Smooth muscle cell of the brain vasculature (primary cell): ENCODE measurements around the gene PAX8.

Experiments
- DNase-seq: peaks from one replicate; pipeline ENCODE4 v3.0.0-alpha.2; 2012; ENCODE audit warnings: low read depth, low spot score

PAX8 gene

DNA sequence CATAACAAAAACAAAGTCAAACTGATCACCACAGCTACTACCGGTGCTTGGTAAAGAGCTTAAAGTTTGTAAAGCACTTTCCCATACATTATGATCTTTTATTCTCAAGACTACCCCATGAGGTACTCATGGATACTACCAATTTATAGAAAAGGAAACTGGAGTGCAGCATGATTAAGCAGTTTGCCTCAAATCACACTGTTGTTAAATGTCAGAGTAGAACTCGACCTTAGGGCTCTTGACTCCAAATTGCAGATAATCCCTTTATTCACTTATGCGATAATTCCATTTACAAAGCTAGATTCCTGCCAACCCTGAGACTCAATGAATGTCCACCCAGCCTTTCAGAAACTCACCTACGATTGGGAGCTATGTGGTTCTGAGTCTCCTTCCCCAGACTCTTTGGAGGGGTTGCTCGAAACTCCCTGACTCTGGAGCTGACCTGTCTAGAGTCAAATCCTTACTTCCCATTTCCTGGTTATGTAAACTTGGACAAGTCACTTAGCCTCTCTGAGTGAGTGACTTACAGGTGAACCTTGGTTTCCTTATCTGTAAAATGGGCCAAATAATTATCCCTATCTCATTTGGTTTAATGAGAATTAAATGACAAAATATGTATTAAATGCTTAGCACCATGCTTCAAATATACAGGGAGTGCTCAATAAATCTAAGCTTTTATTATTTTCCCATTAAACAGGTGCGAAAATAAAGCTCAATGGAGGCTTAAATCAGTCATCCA lies 57.6 kb downstream of the PAX8 start:
- DNase-seq: no peak

- no peak for DNase-seq
Measured at GRCh38 chr2:113219889-113220641, 58.7 kb downstream of the PAX8 start.

DNA sequence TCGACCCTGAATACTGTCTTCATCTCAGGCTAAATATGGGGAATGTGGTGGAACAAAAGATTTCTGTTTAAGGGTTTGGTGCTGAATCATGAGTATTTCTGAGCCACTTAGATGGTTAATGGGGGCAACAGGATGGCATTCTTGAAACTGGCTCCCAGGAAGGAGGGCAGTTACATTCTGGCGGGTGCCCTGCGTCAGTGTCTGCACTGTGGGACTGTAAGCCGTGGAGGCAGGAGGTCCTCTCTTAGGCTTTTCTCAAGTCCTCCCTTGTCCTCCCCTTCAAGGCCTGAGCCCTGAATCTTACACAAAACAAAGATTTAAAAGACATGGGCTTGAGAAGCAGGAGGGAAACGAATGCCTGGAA lies 59.2 kb downstream of the PAX8 start:
- no peak for DNase-seq

DNA sequence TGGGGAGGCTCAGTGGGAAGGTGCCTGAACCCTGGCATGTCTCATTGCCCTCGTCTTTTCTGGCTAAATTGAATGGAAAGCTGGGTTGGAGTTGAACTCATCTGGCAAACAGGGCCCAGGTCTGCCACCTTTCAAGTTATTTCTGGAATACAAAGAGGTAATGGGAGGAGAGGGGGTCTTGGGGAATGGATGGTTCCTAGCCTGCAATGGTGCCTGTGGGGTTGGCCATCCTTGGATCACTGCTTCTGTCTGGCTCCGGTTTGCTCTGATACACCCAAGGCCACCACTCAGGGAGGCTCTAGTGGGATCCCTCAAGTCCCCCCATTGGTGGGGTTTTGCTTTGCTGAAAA lies 59.7 kb downstream of the PAX8 start:
- no peak for DNase-seq

- no peak for DNase-seq
Measured at GRCh38 chr2:113218283-113219091, 60.2 kb downstream of the PAX8 start.

DNA sequence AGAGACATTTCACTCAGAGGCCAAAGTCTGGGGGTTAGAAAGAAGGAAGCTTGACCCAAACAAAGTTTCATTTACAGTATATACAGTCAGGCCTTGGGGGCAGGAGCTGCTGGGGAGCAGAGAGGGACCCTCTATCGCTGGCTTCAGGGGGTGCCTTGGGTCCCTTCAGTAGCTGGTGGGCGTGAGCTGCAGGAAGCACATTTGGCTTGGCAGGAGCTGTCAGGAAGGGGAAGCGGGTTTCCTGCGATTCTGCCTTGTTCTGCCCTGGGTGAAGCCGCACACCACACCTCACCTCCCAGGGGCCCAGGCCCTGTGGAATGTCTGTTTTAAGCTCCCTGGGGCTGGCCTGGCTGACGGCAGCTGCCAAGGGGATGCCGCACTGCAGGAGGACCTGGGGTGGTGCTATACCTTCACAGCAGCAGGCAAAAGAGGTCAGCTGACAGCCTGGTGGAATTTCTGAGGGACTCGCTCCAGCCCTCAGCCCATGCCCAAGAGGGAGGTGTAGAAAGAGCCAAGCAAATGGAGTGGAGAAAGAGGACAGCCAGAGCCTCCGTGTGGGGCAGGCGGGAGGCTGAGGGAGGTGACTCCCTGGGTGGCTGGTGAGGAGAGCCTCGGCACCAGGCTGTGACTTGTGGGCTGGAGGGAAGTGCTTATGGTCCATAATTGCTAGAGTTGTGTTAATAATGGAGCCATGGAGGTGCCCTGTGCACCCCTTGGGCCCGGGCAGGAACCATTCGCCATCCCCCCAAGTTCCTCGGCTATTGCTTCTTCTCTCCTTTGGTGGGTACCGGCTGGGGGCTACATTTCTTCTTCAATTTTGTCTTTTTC lies 61.1 kb downstream of the PAX8 start:
- no peak for DNase-seq

GRCh38 chr2:113216891-113217454 lies 61.7 kb downstream of the PAX8 start:
- DNase-seq: no peak

DNA sequence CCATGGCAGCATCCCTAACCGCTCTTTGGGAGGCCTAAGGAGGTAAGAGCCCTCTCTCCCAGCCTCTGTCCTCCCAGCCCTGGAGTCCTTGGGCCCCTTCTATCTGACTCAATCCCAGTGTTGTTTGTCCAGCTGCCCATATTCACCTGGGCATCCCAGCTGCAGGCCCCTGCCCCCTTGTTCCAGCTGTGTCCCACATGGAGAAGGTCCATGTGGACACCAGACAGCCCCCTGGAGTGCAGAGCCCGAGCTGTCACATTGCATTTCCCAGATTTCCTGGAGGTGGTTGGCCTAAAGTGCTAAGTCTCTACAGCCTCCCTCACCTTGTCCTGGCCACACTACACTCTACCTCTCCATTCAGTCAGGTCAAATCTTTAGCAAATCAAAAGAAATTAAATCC lies 62.4 kb downstream of the PAX8 start:
- no peak for DNase-seq

DNA sequence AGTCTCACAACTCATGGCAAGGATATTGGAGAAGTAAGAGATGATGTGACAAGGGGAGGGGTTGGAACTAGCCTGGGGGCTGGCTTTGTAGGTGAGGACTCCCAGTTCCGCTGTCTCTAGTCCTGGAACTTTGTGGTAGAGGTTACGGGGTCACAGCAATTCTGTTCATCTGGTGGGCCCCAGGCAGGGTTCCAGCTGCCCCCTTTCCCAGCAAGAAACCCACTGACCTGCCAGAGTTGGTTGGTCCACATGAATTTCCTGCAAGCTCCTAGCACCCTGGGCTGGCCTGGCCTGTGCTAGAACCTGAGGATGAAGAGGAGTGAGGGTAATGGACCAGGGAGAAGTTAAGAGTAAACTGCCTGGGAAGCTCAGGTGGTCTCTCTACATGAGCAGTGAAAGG lies 63.7 kb downstream of the PAX8 start:
- DNase-seq: no peak

- no peak for DNase-seq
Measured at GRCh38 chr2:113214141-113214540, 64.6 kb downstream of the PAX8 start.

- DNase-seq: no peak
Measured at GRCh38 chr2:113213061-113213930, 65.4 kb downstream of the PAX8 start.

GRCh38 chr2:113212245-113213060 lies 66.3 kb downstream of the PAX8 start:
- DNase-seq: no peak

- no peak for DNase-seq
Measured at GRCh38 chr2:113211226-113212105, 67.3 kb downstream of the PAX8 start.

DNA sequence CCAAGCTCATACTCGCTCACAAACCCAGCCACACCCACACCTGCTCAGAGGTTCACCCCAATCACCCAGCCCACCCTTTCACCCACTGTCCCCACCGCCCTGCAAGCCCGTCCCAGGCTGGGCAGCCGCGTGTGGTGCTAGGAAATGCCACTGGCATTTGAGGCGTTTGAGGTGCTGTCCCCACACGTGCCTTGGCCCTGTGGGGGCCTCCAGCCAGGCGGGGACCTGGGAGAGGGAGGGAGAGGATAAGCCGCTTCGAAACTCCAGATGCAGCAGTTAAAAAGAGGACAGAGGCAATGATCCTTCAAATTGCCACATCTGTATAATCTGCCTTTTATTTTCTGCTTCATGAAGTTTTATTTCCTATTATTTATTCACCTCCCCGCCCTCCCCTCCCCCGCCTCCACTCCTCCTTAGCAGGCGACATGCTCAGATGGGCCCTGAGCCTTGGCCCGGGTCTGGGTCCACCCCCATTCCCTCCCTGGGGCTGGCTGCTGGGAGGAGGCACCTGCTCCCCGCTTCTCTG lies 69.0 kb downstream of the PAX8 start:
- no peak for DNase-seq

DNA sequence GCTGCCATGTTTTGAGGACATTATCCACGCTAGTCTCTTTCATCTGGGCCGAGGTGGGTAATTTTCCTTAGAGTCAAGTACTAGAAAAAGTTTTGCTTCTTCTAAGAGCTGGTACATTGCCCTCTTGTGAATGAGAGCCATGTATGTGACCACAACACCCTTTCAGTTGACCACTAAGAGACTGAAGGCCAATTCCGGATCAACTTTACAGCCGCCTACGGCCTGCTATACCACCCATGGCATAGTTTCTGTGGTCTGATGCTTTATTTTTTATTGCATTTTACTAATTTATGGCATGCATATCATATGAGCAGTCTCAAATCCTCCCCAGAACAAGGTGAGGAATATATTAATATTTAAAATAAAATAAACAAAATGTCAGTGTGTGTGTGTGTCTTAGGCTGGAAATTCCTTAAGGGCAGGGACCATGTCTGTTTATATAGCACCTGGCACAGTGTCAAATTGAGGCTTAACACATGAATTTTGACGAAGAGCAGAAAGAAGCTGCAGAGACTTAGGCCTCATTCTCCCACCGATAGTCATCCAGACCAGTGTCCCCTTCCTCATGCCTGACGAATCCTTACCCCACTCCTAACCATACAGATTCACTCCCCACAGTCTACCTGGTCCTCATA lies 69.6 kb downstream of the PAX8 start:
- no peak for DNase-seq

GRCh38 chr2:113208396-113208795 lies 70.3 kb downstream of the PAX8 start:
- no peak for DNase-seq

- no peak for DNase-seq
Measured at GRCh38 chr2:113207021-113207420, 71.7 kb downstream of the PAX8 start.

- no peak for DNase-seq
Measured at GRCh38 chr2:113206251-113206650, 72.5 kb downstream of the PAX8 start.
